GM12878 (cell line): ENCODE measurements around the gene TOPBP1.

ENCODE experiments used
- HDAC6 ChIP-seq: fragments of 200-600 bp; sonication (generic); IDR thresholded peaks from one replicate; pipeline ENCODE4 v1.8.0; 2017; ENCODE audit warnings: antibody characterized with exemption; ENCODE audit not compliant: unreplicated experiment
- POLR2A ChIP-seq: IDR thresholded peaks from 2 replicates; pipeline ENCODE4 v1.6.1; 2011; ENCODE audit warnings: low read depth, mild to moderate bottlenecking, low read length
- SRF ChIP-seq, 2 experiments: IDR thresholded peaks; 2 replicates each; pipeline ENCODE4 v1.6.1; 2011; ENCODE audit warnings: low read depth in 2 of 2, low read length in 2 of 2, mild to moderate bottlenecking in 1 of 2, moderate library complexity in 1 of 2

DNA sequence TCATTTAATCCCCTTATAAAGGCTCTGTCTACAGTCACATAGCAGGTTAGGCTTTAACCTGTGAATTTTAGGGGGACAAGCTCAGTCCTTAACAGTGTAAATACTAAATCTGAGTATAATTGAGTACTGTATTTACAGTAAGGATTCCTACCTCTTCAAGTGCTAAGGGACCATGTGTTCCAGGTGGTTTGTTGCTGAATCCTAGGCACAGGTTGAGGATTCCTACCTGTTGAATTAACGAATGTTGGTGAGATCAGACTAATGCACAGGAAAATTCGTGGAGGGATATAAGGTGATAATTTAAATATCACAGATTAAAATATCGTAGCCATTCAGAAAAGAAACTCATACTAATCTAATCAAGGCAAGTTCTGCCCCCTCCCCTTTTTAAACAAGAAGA, 63.3 kb downstream of the TOPBP1 start:
- TF ChIP-seq SRF (IDR thresholded peaks at IDR 0.05; ENCODE audit: low read depth in 2 of 2, low read length in 2 of 2): no peak
- no peak for TF ChIP-seq HDAC6
- TF ChIP-seq POLR2A: no peak
